ENCODE results near the gene IDH3A.
"Not testable (repeated sequence)": the region's sequence is repeated elsewhere in the genome, so short reads cannot be mapped to it uniquely, and the experiment has no call there.

Gene IDH3A

DNA sequence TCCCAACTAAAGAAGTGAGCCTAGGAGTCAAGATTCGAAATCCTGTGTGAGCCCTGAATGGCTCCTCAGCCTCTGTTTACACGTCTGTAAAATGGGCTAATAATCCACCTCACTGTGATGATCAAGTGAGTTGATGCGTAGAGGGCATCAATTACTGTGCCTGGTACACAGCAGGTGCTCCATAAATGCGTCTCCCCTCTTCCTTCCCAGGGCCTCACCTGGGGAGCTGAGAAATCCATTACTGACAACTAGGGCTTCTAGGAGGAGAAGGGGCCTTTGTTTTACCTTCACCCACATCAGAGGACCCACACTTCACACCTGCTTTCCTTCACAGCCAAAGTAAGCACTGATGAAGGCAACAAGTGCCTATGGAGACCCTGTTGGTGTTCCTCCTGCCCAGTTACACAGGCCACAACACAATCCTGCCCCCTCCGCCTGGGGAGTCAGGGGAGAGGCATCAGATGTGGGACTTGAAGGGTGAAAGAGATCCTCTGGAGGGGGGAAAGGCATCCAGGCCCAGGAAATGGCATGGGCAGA, 19.3 kb upstream of the IDH3A start:
- DNase-seq (ENCODE audit: low read depth): no peak

DNA sequence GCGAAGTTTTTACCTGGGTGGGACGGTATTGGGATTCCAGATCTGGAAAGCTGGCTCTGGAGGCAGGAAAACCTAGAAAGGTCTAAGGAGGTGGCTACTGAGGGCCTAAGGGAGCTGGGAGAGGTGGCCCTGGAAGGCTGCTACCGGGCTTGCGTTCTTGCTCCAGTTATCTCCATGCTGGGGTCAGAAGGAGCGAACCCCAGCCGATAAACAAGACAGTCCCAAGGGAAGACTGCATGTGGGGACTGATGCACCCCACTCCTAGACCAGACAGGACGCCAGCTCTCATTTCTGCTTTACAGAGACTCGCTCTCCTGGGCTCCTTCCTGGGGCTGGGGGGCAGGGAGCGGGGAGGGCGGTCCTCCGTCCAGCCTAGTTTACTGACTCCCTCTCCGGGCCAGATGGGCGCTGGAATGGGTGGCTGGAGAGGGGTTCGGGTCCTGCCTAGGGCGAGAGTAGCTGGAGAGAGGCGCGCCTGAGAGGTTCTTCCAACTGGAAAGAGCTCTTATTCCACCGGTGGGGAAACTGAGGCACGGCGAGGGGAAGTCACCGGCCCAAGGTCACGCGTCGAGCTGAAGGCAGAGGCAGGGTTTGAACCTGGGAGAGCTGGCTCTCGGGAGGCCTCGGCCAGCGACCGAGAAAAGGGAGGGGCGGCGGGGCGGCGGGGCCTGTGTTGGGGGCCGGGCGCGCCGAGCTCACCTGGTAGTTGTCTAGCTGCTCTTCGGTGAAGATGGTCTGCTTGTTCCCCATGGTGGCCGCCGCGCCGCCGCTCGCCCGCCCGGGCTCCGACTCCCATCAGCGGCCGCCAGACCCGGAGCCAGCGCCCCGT, 18.5 kb upstream of the IDH3A start:
- no peak for DNase-seq (ENCODE audit: low read depth)

DNA sequence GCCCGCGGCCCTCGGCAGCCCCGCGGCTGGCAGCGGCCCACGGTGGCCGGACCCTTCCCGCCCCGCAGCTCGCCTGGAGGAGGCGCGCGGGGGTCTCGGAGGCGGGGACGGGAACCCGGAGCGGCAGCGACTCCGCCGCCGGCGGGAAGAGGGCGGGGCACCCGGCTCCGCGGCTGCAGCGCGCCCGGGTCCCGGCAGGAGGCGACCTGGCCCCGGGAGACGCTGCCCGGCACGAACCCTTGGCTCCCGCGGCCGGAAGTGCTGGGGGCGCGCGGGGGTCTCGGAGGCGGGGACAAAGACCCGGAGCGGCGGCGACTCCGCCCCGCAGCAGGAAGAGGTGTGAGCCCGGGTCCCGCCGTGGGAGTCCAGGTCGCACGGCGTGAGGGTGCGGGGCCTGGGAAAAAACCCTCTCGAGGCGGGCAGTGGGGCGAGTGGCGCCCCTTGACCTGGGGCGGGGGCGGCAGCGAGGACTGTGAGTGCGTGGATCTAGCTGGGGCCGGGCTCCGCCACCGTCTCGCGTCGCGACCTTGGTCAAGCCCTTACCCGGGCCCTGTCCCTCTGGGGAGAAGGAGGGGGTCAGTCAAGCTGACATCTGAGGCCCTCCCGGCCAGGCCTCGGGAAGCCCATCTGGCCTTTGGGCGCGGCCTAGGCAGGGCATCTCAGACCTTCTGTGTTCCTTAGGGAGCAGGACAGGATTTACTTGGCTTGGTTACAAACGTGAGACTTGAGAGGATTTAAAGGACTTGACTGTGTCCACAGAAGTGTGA, 17.7 kb upstream of the IDH3A start, which contains the start of gene CIB2:
CIB2 (minus strand) TSS at position 151 of the 767 bp plus-strand sequence. CDS start 230 bp downstream, outside the sequence.
- no peak for DNase-seq (ENCODE audit: low read depth)

DNA sequence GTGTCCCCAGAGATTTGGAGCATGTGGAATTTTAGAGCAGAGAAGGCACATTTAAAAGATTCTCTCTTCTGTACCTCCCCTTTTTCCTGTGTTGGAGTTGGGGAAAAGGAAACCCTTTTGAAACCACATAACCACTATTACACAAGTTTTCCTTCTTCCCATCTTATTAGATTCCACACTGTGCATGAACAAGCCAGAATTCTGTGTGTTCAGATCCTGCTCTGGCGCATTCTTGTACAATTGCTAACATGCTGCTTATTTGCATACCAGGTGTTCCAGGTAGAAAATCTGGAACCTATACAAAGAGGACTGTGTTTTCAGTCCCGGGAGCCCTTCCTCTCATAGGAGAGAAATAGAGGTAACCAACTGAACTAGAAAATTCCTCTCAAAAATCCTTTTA, 15.4 kb upstream of the IDH3A start:
- no peak for DNase-seq (ENCODE audit: low read depth)

DNA sequence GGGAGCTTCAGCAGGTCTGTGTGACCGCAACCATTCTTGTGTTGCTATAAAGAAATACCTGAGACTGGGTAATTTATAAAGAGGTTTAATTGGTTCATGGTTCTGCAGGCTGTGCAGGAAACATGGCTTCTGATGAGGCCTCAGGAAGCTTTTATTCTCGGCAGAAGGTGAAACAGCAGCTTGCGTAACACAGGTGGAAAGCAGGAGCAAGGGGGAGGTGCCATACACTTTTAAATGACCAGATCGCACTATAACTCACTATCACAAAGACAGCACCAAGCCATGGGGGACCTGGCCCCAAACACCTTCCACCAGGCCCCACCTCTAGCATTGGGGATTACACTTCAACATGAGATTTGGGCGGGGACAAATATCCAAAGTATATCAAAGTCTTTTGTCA, 9.6 kb upstream of the IDH3A start:
- DNase-seq (ENCODE audit: low read depth): no peak

DNA sequence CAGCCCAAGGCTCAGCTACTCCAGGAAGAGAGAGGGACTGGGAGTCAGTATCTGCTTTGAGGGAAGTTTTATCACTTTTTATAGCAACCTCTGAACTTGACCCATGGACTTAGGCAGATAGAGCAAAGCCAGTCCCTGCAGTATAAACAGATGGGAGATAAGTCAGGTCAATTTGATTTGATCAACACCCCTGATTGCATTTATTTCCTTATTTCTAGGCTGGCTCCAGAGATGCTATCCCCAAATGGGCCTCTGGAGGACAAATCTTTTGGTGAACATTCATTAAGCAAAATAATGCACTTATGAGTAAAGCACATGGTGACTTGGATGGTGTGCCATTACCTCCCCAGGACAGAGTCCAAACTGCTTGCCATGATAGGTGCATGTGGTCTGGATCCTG, 8.9 kb upstream of the IDH3A start:
- no peak for DNase-seq (ENCODE audit: low read depth)

DNA sequence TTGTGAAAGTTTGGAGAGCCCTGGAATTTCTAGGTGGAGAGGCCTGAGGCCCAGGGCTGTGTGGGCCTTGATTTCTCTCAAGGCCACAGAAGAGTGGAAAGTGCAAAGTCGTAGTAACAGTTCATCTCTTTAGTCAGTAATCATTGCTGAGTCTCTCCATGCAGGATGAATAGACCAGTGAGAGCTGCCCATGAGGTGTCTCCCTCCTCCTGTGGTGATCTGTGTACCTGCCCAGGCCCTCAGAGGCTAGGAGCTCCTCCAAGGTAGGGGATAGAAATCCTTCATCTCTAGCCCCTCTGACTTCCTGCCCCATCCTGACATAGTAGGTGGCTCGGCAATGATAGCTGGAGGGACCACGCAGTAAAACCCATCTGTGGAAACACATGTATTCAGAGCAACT, 6.8 kb upstream of the IDH3A start:
- DNase-seq (ENCODE audit: low read depth): no peak

DNA sequence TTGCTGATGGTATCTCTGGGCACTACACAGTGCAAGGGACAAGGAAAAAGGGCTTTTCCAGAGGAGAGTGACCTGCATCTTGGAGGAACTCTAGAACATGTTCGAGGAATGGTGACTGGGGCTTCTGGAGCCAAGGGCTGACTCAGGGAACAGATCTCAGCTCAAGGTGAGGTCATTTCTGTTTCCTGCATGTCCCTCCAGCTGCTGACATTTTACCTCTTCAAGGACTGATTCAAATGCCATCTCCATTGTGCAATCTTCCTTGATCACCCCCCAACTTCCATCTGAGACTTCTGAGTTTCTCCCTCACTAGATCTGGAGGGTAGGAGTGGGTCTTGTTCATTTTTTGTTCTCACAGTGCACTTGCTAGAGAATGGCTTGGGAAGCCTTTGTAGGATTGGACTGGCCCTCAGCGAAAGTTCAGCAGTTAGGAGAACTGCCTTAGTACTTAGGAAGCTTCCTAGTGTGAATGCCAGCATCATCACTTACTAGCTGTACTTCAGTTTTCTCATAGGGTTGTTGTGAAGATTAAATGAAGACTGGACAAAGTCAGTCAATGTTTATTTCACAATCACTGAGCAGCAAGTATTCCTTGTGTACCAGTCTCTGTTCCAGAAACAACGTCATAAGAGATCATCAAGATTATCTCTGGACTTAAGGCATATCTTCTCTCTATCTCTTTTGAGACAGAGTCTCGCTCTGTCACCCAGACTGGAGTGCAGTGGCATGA, 2.6 kb upstream of the IDH3A start:
- no peak for DNase-seq (ENCODE audit: low read depth)

DNA sequence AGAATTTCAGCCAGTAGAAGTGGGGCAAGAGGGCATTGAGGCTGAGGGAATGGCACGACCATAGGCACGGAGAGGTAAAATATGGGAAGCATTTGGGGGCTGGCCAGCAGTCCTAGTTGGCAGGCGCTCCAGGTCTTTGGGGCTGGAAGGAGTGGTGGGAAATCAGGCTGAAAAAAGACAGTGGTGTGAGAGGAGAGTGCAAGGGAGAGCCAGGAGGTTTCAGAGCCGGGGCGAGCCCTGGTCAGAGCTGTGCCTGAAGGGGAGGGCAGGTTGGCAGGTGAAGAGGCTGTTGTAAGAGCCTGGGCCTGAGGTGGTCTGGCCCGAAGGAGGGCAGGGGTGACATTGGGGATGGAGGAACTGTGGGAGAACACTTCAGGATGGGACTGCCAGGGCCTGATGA, 1.6 kb upstream of the IDH3A start:
- no peak for DNase-seq (ENCODE audit: low read depth)

DNA sequence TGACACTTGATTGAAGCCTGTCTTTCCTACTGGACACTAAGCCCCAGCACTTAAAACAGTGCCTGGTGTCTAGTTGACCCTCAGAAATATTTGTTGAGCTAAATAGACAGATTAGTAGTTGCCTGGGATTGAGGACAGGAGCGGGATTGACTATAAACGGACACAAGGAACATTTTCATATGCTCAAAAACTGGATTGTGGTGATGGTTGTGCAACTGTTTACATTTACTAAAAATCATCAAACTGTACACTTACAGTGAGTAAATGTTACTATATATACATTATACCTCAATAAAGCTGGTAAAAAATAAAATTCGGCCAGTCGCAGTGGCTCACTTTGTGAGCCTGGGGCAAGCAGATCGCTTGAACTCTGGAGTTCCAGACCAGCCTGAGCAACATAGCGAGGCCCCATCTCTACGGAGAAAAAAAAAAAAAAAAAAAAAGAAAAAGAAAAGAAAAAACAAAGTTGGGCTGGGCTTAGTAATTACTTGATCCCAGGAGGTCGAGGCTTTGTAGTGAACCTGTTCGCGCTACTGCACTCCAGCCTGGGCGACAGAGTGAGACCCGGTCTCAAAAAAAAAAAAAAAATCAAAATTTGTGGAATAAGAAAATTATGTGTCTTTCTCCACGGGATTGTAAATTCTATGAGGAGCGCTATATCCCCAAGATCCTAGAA, 632 bp upstream of the IDH3A start:
- DNase-seq (ENCODE audit: low read depth): no peak

DNA sequence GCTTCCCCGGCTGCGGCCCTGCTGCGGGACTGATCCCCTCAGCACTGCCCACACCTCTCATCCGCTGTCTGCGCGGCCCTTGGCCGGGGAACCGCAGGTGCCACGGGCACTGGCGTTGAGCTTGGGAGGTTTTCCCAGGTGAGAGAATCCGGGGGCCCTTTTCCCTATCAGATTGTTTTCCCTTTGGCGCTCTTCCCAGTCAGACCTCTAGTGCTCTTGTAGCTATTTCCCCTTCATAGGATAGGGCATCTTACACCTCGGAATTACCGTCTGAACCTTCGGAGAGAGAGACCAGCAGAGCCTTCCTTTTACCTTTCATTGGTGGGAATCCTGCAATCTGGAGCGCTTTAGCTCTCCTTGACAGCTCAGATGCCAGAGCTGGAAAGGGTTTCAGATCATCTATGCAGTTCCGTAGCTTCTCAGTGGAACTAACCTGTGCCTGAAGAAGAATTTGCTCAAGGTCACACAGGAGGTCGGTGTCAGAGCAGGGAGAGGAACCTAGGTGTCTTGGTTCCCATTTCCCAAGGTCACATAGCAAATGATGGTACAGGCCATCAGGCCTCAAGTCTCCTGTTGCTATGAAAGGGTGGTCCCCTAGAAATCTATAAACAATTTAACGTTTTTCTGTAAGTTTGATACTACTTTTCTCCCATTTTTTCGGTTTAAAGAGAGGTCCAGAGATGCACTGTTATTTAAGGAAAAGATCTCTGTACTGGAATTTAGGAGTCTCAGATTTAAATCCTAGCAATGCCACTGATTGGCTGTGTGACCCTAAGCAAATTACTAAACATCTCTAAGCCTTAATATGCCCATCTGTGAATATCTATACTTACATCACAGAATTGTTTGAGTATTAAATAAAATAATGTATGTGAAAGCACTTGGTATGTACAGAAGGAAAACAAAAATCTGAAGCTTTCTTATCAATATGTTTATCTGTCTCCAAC, 916 bp downstream of the IDH3A start:
- no peak for DNase-seq (ENCODE audit: low read depth)

DNA sequence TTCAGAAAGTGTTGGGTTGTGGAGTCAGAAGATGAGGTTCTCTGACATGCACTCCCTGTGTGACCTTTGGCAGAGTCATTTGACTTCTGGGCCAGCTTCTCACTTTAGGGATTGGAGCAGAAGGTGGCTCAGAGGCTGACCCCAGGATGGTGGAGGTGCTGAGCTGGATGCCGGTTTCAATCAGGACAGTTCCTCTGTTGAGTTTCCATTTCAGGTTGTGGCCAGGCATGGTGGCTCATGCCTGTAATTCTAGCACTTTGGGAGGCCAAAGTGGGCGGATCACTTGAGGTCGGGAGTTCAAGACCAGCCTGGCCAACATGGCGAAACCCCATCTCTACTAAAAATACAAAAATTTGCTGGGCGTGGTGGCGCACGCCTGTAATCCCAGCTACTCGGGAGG, 1.9 kb downstream of the IDH3A start:
- not testable (repeated sequence) for DNase-seq (ENCODE audit: low read depth)

DNA sequence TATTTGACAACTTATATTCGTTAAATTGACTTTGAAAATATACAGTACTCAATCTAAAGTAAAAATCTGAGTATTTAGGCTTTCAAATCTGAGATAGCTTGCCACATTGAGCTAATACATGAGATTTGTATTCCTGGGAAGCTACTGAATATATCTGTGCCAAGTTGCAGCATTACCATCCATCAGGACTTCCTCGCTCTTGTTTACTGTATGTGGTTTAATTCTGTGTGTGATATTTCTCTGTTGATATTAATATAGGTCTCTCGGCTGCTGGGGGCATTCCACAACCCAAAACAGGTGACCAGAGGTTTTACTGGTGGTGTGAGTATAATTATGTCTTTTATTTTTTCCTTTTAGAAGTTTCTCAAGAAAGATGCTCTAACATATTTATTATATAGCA, 5.8 kb downstream of the IDH3A start:
- DNase-seq (ENCODE audit: low read depth): no peak

DNA sequence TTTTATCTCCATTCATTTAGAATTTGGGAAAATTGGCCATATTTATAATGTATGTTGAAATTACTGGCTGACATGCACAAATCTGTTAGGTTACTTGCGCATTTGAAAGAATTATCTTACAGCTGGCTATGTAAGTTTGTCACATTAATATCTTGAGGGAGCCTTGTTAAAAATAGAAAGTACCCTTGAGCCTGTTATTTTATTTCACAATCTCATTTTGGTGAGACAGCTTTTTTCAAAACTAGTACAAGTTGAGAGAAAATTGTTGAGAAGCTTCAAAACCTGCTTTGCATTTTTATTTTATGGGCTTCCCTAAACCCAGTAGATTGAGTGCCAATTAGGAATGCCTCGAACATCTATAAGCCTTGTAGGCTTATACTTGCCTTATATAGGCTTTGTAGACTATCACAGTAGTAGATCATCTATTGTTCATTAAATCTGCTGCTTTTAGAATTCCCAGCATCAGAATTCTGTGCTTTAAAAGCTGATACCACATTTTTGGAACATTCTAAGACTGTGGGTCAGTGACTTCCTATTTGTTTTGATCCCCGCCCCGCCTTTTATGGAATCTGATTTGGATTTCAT, 6.3 kb downstream of the IDH3A start:
- no peak for DNase-seq (ENCODE audit: low read depth)

DNA sequence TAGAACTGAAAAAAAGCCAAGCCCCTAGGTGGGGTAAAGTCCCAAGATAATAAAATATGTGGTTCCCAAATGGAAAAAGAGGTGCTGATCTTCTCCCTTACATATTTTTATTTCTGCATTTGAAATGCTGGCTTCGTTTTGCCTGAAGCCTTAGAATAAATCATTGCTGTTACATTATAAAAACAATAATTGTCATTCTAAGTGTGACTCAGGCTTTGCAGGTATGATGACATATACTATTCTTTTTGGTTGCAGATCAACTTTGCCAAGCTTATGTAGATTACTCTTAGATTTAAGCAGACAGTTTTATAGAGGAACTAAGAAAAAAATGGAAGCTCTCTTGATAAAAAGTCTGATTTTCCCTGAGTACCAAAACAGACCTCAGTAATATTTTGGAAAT, 7.5 kb downstream of the IDH3A start:
- DNase-seq (ENCODE audit: low read depth): no peak

DNA sequence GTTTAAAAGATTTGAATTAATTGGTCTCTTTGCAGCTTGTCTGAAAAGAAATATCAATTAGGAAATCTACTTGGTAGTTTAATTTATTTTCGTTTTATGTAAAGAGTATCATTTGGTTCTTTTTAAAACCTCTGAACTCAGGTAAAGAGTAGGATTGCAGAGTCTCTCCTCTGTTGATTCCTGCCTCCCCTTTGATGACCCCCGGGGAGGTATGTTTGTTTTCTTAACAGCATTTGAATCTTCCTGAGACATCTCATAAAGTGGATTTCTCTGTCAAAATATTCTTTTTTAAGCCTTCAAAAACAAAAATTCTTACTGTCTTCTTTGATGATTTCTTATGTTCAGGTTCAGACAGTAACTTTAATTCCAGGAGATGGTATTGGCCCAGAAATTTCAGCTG, 8.0 kb downstream of the IDH3A start:
- no peak for DNase-seq (ENCODE audit: low read depth)

DNA sequence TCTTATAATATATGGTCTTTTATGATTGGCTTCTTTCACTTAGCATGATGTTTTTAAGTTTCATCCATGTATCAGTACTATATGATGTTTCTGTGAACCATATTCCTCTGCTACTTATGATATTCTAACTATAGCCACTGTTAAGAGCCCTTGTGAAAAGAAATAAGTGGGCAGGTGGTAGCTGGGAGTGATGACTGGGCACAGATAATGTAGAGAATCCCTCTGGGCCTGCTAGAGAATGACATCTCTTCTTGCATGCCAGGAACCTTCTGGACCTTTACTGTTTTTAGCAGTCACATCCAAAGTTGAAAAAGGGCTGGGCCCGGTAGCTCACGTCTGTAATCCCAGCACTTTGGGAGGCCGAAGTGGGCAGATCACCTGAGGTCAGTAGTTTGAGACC, 10.2 kb downstream of the IDH3A start:
- DNase-seq (ENCODE audit: low read depth): no peak

DNA sequence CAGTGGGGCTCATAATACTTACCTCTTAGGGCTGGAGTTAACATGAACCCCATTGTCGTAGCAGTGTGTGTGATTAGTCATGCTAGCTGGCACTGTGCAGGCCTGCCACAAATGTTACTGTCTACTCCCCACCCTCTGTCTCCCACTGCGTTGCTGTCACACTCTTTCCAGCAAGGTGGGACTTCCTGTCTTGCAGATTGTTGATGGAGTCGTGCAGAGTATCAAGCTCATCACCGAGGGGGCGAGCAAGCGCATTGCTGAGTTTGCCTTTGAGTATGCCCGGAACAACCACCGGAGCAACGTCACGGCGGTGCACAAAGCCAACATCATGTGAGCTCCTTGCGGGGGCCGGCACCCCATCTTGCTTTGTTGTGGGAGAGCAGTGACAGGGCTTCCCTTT, 12.9 kb downstream of the IDH3A start:
- no peak for DNase-seq (ENCODE audit: low read depth)

DNA sequence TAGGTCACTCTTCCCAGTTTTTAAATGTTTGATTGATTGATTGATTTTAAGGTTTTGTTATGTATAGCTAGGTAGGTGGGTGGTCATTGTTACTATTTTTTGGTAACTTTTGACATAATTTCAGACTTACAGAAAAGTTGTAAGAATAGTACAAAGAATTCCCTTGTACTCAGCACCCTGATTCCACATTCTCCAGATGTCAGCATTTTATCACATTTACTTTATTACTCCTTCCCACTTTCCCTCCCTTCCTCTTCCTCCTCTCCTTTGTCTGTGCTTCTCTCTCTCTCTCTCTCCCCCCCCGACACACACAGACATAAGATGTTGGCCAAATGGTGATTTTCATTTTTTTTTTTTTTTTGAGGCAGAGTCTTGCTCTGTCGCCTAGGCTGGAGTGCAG, 14.8 kb downstream of the IDH3A start:
- no peak for DNase-seq (ENCODE audit: low read depth)

DNA sequence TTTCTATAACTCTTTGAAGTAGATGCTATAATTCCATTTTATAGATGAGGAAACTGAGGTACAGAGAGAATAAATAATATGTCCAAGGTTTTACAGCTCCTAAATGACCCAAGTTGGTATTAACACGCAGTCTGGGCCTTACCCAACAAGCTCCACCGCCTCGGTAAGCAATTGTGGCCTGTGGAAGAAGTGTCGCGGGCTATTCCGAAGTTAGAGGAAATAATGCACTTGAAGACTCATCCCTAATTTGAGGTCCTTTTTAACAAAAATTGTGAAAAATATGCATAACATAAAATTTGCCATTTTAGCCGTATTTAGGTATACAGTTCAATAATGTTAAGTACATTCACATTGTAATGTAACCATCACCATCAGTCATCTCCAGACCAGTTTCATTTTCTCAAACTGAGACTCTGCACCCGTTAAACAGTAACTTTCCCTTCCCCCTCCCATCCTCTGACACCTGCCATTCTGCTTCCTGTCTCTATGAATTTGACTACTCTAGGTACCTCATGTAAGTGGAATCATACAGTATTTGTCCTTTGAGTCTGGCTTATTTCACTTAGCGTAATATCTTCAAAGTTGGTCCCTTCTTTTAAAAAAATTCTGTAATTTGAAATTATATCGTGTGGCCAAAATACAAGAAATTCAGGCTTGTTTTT, 18.2 kb downstream of the IDH3A start:
- no peak for DNase-seq (ENCODE audit: low read depth)
